ENCODE data around the gene DSC3. TPM values are rescaled to one million over a fixed set of nuclear protein-coding genes. Genes with fewer than 3 reads are reported as not detected.

The DSC3 gene
- total RNA-seq, result 0.16 and 0.44 TPM in 2 replicates

GRCh38 chr18:31042406-31043181 is at the start of gene DSC3:
DSC3 (minus strand) TSS chr18:31042742; CDS start chr18:31042660, 82 bp downstream.

Other genes starting within 250 kb of the DSC3 start
- gene DSC2, start 59.7 kb upstream of the DSC3 start, total RNA-seq, result 0.13 and 0.49 TPM in 2 replicates
- gene DSC1, start 120.1 kb upstream of the DSC3 start, total RNA-seq, result not detected in 2 replicates

All from bladder microvascular endothelial cell (primary cell).